ENCODE data around the gene TDP1. TPM values are rescaled to one million over a fixed set of nuclear protein-coding genes. Genes with fewer than 3 reads are reported as not detected.

The TDP1 gene
- total RNA-seq, 1 donor from 2014 or later, result 6.5 TPM

- no peaks in the 10 kb centered on the region for H3K9me3 ChIP-seq
- no peaks in the 10 kb centered on the region for H3K4me1 ChIP-seq
- intact Hi-C loops (cut with DNase I), result no loop called here
- peaks cover 4% of the 10 kb centered on the region for H3K36me3 ChIP-seq
- ATAC-seq (no peak), DNase-seq (no peak)
- H3K27me3 ChIP-seq, result no peaks in the 10 kb centered on the region
- H3K27ac ChIP-seq, result no peak overlapping the region
- no peak for TF ChIP-seq CTCF (IDR thresholded peaks at IDR 0.05)
- H3K4me3 ChIP-seq, result no peak overlapping the region
Measured at GRCh38 chr14:90005441-90005840, 49.7 kb downstream of the TDP1 start.

- no peaks in the 10 kb centered on the region for H3K4me1 ChIP-seq
Measured at GRCh38 chr14:90005939-90006530, 50.3 kb downstream of the TDP1 start.

GRCh38 chr14:90017371-90017770 is 61.6 kb downstream of the TDP1 start:
- no peak for TF ChIP-seq CTCF (IDR thresholded peaks at IDR 0.05)
- ATAC-seq, result no peak
- intact Hi-C loops (cut with DNase I), result no loop called here

More at GRCh38 chr14:90005939-90006530, 50.3 kb downstream of the TDP1 start:
- H3K9me3 ChIP-seq, result no peaks in the 10 kb centered on the region
- no peak overlapping the region for H3K27ac ChIP-seq
- ATAC-seq, result no peak
- DNase-seq, result no peak
- H3K4me3 ChIP-seq, result no peak overlapping the region
- intact Hi-C loops (cut with DNase I), result no loop called here
- no peaks in the 10 kb centered on the region for H3K27me3 ChIP-seq
- H3K36me3 ChIP-seq, result peaks cover 4% of the 10 kb centered on the region
- no peak for TF ChIP-seq CTCF (IDR thresholded peaks at IDR 0.05)

GRCh38 chr14:90019824-90020523 is 64.2 kb downstream of the TDP1 start:
- H3K36me3 ChIP-seq, result peaks cover 7% of the 10 kb centered on the region
- DNase-seq, result no peak
- no peak overlapping the region for H3K4me3 ChIP-seq
- H3K9me3 ChIP-seq, result no peaks in the 10 kb centered on the region
- intact Hi-C loops (cut with DNase I), result no loop called here
- H3K27ac ChIP-seq, result no peak overlapping the region
- H3K4me1 ChIP-seq, result no peaks in the 10 kb centered on the region
- no peak for TF ChIP-seq CTCF (IDR thresholded peaks at IDR 0.05)
- no peak for ATAC-seq
- no peaks in the 10 kb centered on the region for H3K27me3 ChIP-seq

More at GRCh38 chr14:90017371-90017770, 61.6 kb downstream of the TDP1 start:
- Histone ChIP-seq H3K27ac (no peak overlapping the region), H3K27me3 (no peaks in the 10 kb centered on the region), H3K9me3 (no peaks in the 10 kb centered on the region), H3K4me1 (no peaks in the 10 kb centered on the region), H3K4me3 (no peak overlapping the region), H3K36me3 (peaks cover 4% of the 10 kb centered on the region)
- DNase-seq, result no peak

GRCh38 chr14:90023176-90023896 is 67.6 kb downstream of the TDP1 start:
- Histone ChIP-seq H3K27ac (no peak overlapping the region), H3K27me3 (no peaks in the 10 kb centered on the region), H3K4me3 (no peak overlapping the region), H3K9me3 (no peaks in the 10 kb centered on the region), H3K4me1 (no peaks in the 10 kb centered on the region), H3K36me3 (peaks cover 7% of the 10 kb centered on the region)
- no peak for ATAC-seq
- TF ChIP-seq CTCF (IDR thresholded peaks at IDR 0.05), result no peak
- intact Hi-C loops (cut with DNase I), result no loop called here
- DNase-seq, result no peak
